A673 (cell line): ENCODE data around the gene TUFM. TPM values are rescaled to one million over a fixed set of nuclear protein-coding genes. Genes with fewer than 3 reads are reported as not detected.

ENCODE experiments used
- BruUV-seq: library from RNA; stranded (reverse); fragments of 400-500 nt; replicated peaks from 2 replicates; lab custom pipeline; 2021; lab: Mats Ljungman, UMichigan
- CTCF ChIA-PET: fragments of 300-600 bp; sonication (Branson Sonifier 250); formaldehyde crosslinking; loops from one replicate; lab custom pipeline; 2022; ENCODE audit warnings: antibody characterized with exemption; lab: Charles Lee
- POLR2A ChIA-PET: fragments of 300-600 bp; sonication (Branson Sonifier 250); formaldehyde crosslinking; loops from one replicate; lab custom pipeline; 2022; ENCODE audit warnings: antibody characterized with exemption; ENCODE audit not compliant: low non-redundant PET; lab: Charles Lee
- DNase-seq: peaks from one replicate; pipeline ENCODE4 v3.0.0-alpha.2; 2015; ENCODE audit warnings: low spot score
- H3K27ac ChIP-seq: fragments of 200-600 bp; sonication (generic); 2 replicates; pipeline ENCODE4 v1.5.1; 2016; ENCODE audit warnings: mixed run types, low read depth, mild to moderate bottlenecking, mixed read lengths, antibody characterized with exemption, low read length; ENCODE audit not compliant: poor library complexity, severe bottlenecking
- H3K27me3 ChIP-seq: fragments of 200-600 bp; sonication (generic); replicated peaks from 2 replicates; pipeline ENCODE4 v1.6.1; 2017; ENCODE audit warnings: mixed run types, low read depth, mild to moderate bottlenecking, mixed read lengths, antibody characterized with exemption, low read length; ENCODE audit not compliant: insufficient read depth, poor library complexity
- H3K36me3 ChIP-seq: fragments of 200-600 bp; sonication (generic); 2 replicates; pipeline ENCODE4 v1.6.1; 2016; ENCODE audit warnings: mixed run types, mild to moderate bottlenecking, mixed read lengths, antibody characterized with exemption, low read length; ENCODE audit not compliant: insufficient read depth, poor library complexity, severe bottlenecking
- H3K4me1 ChIP-seq: fragments of 200-600 bp; sonication (generic); 2 replicates; pipeline ENCODE4 v1.6.1; 2017; ENCODE audit warnings: mixed run types, mild to moderate bottlenecking, mixed read lengths, antibody characterized with exemption, low read length; ENCODE audit not compliant: insufficient read depth, poor library complexity, severe bottlenecking
- H3K4me3 ChIP-seq: fragments of 200-600 bp; sonication (generic); 2 replicates; pipeline ENCODE4 v1.5.1; 2016; ENCODE audit warnings: low read depth, mixed run types, mild to moderate bottlenecking, mixed read lengths, low read length; ENCODE audit not compliant: poor library complexity, severe bottlenecking
- H3K9me3 ChIP-seq: fragments of 200-600 bp; sonication (generic); 2 replicates; pipeline ENCODE4 v1.6.1; 2016; ENCODE audit warnings: mixed run types, low read depth, mild to moderate bottlenecking, mixed read lengths, antibody characterized with exemption, low read length; ENCODE audit not compliant: poor library complexity, severe bottlenecking
- EZH2 ChIP-seq: fragments of 200-600 bp; sonication (generic); IDR thresholded peaks from 2 replicates; pipeline ENCODE4 v1.6.1; 2017; ENCODE audit warnings: borderline replicate concordance, low read depth, mild to moderate bottlenecking, mixed read lengths, antibody characterized with exemption, low read length; ENCODE audit not compliant: poor library complexity, severe bottlenecking
- intact Hi-C: fragments of 100-400 bp; cut with micrococcal nuclease; formaldehyde crosslinking; loops from one replicate; pipeline ENCODE4 v1.10.0; 2022; ENCODE audit not compliant: unreplicated experiment
- total RNA-seq: library from RNA; stranded (reverse); gene quantifications from 2 replicates; pipeline ENCODE4 v1.2.3, GENCODE V29; 2021
- TF ChIP-seq, protein P1 (sequence below): fragments of 300-800, 200-600 bp; sonication (generic); conservative IDR thresholded peaks from 2 replicates; pipeline ENCODE4 v1.5.1; 2017; ENCODE audit warnings: low read depth, mild to moderate bottlenecking, antibody characterized with exemption, low read length, moderate library complexity, mixed read lengths

The TUFM gene
- total RNA-seq, 1 experiment from 2014 or later = 228 TPM

GRCh38 chr16:28836761-28837064 is 9.4 kb downstream of the TUFM start:
- no peak for TF ChIP-seq EZH2
- TF ChIP-seq, protein P1, sequence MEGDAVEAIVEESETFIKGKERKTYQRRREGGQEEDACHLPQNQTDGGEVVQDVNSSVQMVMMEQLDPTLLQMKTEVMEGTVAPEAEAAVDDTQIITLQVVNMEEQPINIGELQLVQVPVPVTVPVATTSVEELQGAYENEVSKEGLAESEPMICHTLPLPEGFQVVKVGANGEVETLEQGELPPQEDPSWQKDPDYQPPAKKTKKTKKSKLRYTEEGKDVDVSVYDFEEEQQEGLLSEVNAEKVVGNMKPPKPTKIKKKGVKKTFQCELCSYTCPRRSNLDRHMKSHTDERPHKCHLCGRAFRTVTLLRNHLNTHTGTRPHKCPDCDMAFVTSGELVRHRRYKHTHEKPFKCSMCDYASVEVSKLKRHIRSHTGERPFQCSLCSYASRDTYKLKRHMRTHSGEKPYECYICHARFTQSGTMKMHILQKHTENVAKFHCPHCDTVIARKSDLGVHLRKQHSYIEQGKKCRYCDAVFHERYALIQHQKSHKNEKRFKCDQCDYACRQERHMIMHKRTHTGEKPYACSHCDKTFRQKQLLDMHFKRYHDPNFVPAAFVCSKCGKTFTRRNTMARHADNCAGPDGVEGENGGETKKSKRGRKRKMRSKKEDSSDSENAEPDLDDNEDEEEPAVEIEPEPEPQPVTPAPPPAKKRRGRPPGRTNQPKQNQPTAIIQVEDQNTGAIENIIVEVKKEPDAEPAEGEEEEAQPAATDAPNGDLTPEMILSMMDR = no peak
- Histone ChIP-seq H3K27ac (no peak overlapping the region), H3K4me1 (no peaks in the 10 kb centered on the region), H3K9me3 (no peaks in the 10 kb centered on the region), H3K27me3 (no peaks in the 10 kb centered on the region), H3K36me3 (peaks cover 67% of the 10 kb centered on the region), H3K4me3 (no peak overlapping the region)
- intact Hi-C loops = no loop called here
- no peak for DNase-seq
- BruUV-seq = TSS peak; percentile 43
- ChIA-PET POLR2A (no interaction called here), CTCF (no interaction called here)

- TF ChIP-seq EZH2 = no peak
- TF ChIP-seq, protein P1 = no peak
- BruUV-seq = no TSS peak
- Histone ChIP-seq H3K36me3 (peaks cover 73% of the 10 kb centered on the region), H3K9me3 (no peaks in the 10 kb centered on the region), H3K27me3 (no peaks in the 10 kb centered on the region), H3K4me3 (no peak overlapping the region), H3K4me1 (no peaks in the 10 kb centered on the region), H3K27ac (no peak overlapping the region)
- DNase-seq = no peak
- ChIA-PET CTCF (no interaction called here), POLR2A (interaction anchor here (0.7 kb wide), 1 partner anchor 9 kb away, joined by 3 read pairs; no protein-coding TSS in a partner anchor)
- intact Hi-C loops = no loop called here
These were observed 10.0 kb downstream of the TUFM start for GRCh38 chr16:28835864-28836760.

GRCh38 chr16:28834873-28835863 is 11.0 kb downstream of the TUFM start:
- no peaks in the 10 kb centered on the region for H3K27me3 ChIP-seq
- intact Hi-C loops = no loop called here
- ChIA-PET POLR2A (interaction anchor here (0.6 to 0.7 kb wide), 2 partner anchors 8 to 96 kb away, joined by 3 to 4 read pairs; no protein-coding TSS in a partner anchor), CTCF (no interaction called here)
- BruUV-seq = no TSS peak
- H3K36me3 ChIP-seq = peaks cover 83% of the 10 kb centered on the region
- TF ChIP-seq, protein P1 = no peak
- DNase-seq = no peak
- no peaks in the 10 kb centered on the region for H3K4me1 ChIP-seq
- no peak overlapping the region for H3K4me3 ChIP-seq
- no peak overlapping the region for H3K27ac ChIP-seq
- H3K9me3 ChIP-seq = no peaks in the 10 kb centered on the region
